Activated CD4-positive, alpha-beta T cell treated with anti-CD3 and anti-CD28 coated beads for 36 hours (primary cell): ENCODE data around the gene ANP32A. TPM values are rescaled to one million over a fixed set of nuclear protein-coding genes. Genes with fewer than 3 reads are reported as not detected.

Source experiments
- ATAC-seq: fragments of 200-7000 bp; cut with Tn5 transposase; one replicate; pipeline ENCODE4 v1.10.0; 2021; ENCODE audit warnings: mild to moderate bottlenecking, moderate library complexity
- CTCF ChIA-PET: fragments of 350-600 bp; sonication (Branson Sonifier 250); formaldehyde crosslinking; loops from one replicate; lab custom pipeline; 2021; ENCODE audit warnings: antibody characterized with exemption; lab: Charles Lee
- POLR2A ChIA-PET: fragments of 350-600 bp; sonication (Branson Sonifier 250); formaldehyde crosslinking; loops from one replicate; lab custom pipeline; 2021; ENCODE audit warnings: antibody characterized with exemption, inconsistent platforms; lab: Charles Lee
- DNase-seq: peaks from one replicate; pipeline ENCODE4 v3.0.0-alpha.2; 2020
- H3K27ac Mint-ChIP-seq: one replicate; pipeline ENCODE4 v1.8.0; 2021; ENCODE audit warnings: mixed read lengths
- H3K27me3 Mint-ChIP-seq: one replicate; pipeline ENCODE4 v1.8.0; 2021; ENCODE audit warnings: mixed read lengths
- H3K36me3 Mint-ChIP-seq: one replicate; pipeline ENCODE4 v1.8.0; 2021; ENCODE audit warnings: low read depth, mixed read lengths
- H3K4me1 Mint-ChIP-seq: one replicate; pipeline ENCODE4 v1.8.0; 2021; ENCODE audit warnings: mixed read lengths
- H3K4me3 Mint-ChIP-seq: one replicate; pipeline ENCODE4 v1.8.0; 2021; ENCODE audit warnings: mild to moderate bottlenecking, moderate library complexity, mixed read lengths
- H3K9me3 Mint-ChIP-seq: one replicate; pipeline ENCODE4 v1.8.0; 2021; ENCODE audit warnings: low read depth, mixed read lengths
- intact Hi-C, 2 experiments: fragments of 100-400 bp; cut with DNase I in 1 of 2; cut with micrococcal nuclease in 1 of 2; formaldehyde crosslinking; loops; one replicate each; pipeline versions ENCODE4 v1.14.2 to v1.15.1; 2022 to 2024; cut with DNase I, micrococcal nuclease
- total RNA-seq, 2 experiments: library from RNA; stranded (reverse); gene quantifications; one replicate each; pipeline ENCODE4 v1.2.3, GENCODE V29; 2021

The ANP32A gene
- total RNA-seq, 2 experiments from 2014 or later, result 252 to 439 TPM

DNA sequence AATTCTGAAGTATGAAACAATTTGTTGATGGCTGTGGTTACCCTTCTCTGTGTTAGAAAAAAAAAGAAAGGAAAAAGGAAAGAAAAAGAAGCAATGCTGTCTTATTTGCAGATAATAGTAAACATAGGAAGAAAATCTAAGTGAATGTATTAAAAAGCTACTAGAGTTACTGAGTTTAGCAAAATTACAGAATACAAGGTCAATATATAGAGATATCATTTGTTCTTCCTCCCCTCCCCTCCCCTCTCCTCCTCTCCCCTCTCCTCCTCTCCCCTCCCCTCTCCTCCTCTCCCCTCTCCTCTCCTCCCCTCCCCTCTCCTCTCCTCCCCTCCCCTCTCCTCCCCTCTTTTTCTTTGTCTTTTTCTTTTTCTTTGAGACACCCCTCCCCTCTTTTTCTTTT is 69.1 kb downstream of the ANP32A start:
- peaks cover 5% of the 10 kb centered on the region for H3K4me1 Mint-ChIP-seq
- no peak for DNase-seq
- no peak overlapping the region for H3K27ac Mint-ChIP-seq
- intact Hi-C loops, result no loop called here
- H3K36me3 Mint-ChIP-seq, result no peaks in the 10 kb centered on the region
- ChIA-PET POLR2A (no interaction called here), CTCF (interaction anchor here (0.6 kb wide), 1 partner anchor 1702 kb away, joined by 3 read pairs; no protein-coding TSS in a partner anchor)
- no peak for ATAC-seq
- no peaks in the 10 kb centered on the region for H3K9me3 Mint-ChIP-seq
- no peaks in the 10 kb centered on the region for H3K27me3 Mint-ChIP-seq
- no peak overlapping the region for H3K4me3 Mint-ChIP-seq

DNA sequence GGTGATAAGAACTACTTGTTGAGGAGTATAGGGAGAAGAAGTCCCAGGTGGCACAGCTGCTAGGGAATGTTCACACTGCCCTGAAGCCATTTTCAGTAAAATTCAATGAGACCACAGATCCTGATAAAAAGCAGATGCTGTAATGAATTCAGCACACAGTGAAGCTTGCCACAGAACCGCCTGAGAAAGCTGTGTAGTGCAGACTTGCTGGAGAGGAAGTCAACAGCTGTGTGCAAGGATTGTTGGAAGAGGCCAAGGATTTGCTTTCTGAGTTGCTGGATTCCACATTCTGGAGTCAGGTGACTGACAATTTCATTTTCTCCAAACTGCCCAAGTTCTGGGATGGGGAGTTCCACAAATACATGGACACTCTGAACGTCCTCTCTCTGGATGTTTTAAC is 70.9 kb downstream of the ANP32A start:
- Mint-ChIP-seq H3K27ac (no peak overlapping the region), H3K27me3 (no peaks in the 10 kb centered on the region), H3K4me1 (peaks cover 2% of the 10 kb centered on the region), H3K9me3 (no peaks in the 10 kb centered on the region), H3K36me3 (no peaks in the 10 kb centered on the region), H3K4me3 (no peak overlapping the region)
- intact Hi-C loops, result no loop called here
- POLR2A ChIA-PET, result no interaction called here
- CTCF ChIA-PET, result no interaction called here
- DNase-seq (no peak), ATAC-seq (no peak)

DNA sequence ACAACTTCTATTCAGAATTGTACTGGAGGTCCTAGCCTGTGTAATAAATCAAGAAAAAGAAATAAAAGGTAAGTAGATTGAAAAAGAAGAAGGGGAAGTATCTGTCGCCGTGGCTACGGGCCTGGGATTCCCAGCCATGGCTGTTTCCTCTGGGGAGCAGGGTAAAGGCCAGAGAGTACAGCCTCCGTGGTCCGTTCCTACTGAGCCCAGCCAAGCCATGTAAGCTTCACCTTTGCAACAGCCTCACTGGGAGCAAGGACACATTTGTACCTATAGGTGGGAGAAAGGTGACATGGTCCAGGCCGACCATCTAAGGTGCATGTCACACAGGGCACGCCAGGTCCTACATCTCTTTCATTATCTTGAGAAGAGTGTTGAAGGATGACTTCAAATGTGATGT is 71.3 kb downstream of the ANP32A start:
- Mint-ChIP-seq H3K27me3 (no peaks in the 10 kb centered on the region), H3K4me3 (no peak overlapping the region), H3K36me3 (no peaks in the 10 kb centered on the region), H3K27ac (no peak overlapping the region), H3K4me1 (no peaks in the 10 kb centered on the region), H3K9me3 (no peaks in the 10 kb centered on the region)
- DNase-seq (no peak), ATAC-seq (no peak)
- POLR2A ChIA-PET, result no interaction called here
- CTCF ChIA-PET, result no interaction called here
- intact Hi-C loops, result no loop called here

DNA sequence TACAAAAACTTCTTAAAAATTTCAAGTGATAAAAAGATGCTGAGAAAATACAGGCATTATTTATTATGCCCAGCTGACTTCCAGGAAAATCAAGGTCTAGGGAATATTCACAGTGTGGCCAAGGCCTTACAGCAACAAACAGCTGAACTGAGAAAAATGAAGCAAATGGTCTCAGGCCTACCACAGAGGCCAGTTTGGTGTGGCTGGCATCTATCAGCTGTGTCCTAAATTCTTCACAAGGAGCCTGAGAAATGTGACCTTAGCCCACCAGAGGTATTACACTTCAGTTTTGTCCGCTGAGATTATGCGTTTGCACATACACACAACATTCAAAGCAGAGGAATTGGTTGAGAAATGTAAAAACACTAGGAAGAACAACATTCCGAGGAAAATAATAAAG is 77.4 kb downstream of the ANP32A start:
- Mint-ChIP-seq H3K9me3 (no peaks in the 10 kb centered on the region), H3K36me3 (no peaks in the 10 kb centered on the region), H3K27me3 (peaks cover 2% of the 10 kb centered on the region), H3K4me1 (no peaks in the 10 kb centered on the region), H3K27ac (no peak overlapping the region), H3K4me3 (no peak overlapping the region)
- intact Hi-C loops, result no loop called here
- no peak for ATAC-seq
- ChIA-PET CTCF (no interaction called here), POLR2A (no interaction called here)
- DNase-seq, result no peak

DNA sequence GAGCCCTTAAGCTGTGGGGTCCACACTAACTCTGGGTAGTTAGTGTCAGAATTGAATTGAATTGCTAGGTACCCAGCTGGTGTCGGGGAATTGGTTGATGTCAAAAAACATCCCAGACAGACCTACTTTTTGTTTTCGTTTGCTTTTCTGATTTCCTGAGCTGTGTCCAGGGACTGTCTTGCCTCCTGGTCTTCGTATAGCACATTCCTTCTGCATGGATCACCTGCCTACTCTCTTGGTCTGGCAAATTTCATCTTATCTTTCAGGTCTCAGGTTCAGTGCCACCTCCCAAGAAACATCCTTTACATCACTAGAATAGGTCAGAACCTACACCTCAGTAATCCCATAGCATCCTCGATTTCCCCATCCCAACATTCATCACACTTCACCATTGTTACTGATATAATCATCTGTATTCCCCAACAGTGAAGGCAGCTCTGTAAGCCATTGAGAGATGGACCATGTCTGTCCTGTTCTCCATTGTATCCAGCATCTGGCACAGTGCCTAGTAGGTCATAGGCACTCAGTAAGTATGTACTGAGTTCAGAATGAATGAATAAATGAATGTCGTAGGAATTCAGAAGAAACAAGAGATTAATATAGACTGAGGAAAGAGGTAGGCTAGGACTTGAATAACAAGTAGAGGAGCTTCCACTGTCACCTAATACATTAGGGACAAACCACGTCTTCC is 81.2 kb downstream of the ANP32A start:
- POLR2A ChIA-PET, result no interaction called here
- Mint-ChIP-seq H3K36me3 (no peaks in the 10 kb centered on the region), H3K4me3 (no peak overlapping the region), H3K4me1 (no peaks in the 10 kb centered on the region), H3K27ac (no peak overlapping the region), H3K9me3 (no peaks in the 10 kb centered on the region), H3K27me3 (peaks cover 2% of the 10 kb centered on the region)
- intact Hi-C loops, result no loop called here
- ATAC-seq, result no peak
- DNase-seq, result no peak
- CTCF ChIA-PET, result interaction anchor here (0.6 to 1.6 kb wide), 2 partner anchors 13 to 66 kb away, joined by 3 to 5 read pairs; no protein-coding TSS in a partner anchor

DNA sequence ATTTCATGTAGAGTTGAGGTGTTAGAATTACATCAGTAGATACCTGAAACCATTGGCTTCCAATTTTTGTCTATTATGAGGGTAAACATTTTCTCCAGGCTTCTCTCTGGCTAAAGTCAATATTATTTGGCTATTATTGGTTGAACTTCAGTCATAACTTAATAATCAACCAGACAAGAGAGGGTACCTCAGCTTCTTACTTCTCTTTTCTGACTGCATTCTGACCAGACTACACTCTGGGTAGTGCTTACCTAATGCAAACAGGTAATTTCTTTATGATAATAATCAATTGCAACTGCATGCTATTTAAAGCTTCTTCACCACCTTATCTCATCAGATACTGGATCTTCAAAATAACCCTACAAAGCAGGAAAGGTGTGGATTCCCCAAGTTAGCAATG is 85.1 kb downstream of the ANP32A start:
- Mint-ChIP-seq H3K9me3 (no peaks in the 10 kb centered on the region), H3K4me3 (no peak overlapping the region), H3K4me1 (no peaks in the 10 kb centered on the region), H3K36me3 (no peaks in the 10 kb centered on the region), H3K27ac (no peak overlapping the region), H3K27me3 (peaks cover 2% of the 10 kb centered on the region)
- DNase-seq, result no peak
- no peak for ATAC-seq
- POLR2A ChIA-PET, result interaction anchor here (0.6 kb wide), 1 partner anchor 13 kb away, joined by 5 read pairs; no protein-coding TSS in a partner anchor
- CTCF ChIA-PET, result interaction anchor here (0.8 to 2.1 kb wide), 4 partner anchors 10 to 140 kb away, joined by 4 to 9 read pairs (median 4); no protein-coding TSS in a partner anchor
- intact Hi-C loops, result no loop called here

DNA sequence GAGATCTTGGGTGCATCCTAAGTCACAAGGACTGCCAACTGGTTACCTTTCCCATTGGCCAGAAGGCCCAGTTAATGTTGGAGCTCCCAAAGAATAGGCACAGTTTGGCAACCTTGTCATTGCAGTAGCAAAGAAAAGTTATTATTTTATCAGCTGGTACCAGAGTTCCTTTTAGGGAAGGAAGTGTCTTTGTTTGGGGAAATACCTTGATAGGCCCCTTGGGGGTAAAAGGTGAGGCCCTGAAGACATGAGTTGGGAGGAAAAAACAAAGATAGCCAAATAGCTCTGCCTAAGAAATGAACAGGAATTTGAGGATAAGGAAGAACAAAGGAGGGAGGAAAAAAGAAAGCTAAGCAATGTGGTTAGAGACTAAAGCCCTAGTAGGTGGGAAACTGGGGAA is 85.8 kb downstream of the ANP32A start:
- H3K27ac Mint-ChIP-seq, result no peak overlapping the region
- no peaks in the 10 kb centered on the region for H3K36me3 Mint-ChIP-seq
- peaks cover 2% of the 10 kb centered on the region for H3K27me3 Mint-ChIP-seq
- H3K4me1 Mint-ChIP-seq, result no peaks in the 10 kb centered on the region
- ChIA-PET CTCF (interaction anchor here (0.6 to 2.1 kb wide), 10 partner anchors 9 to 170 kb away, joined by 3 to 9 read pairs (median 4); no protein-coding TSS in a partner anchor), POLR2A (interaction anchor here (0.6 kb wide), 1 partner anchor 14 kb away, joined by 5 read pairs; no protein-coding TSS in a partner anchor)
- intact Hi-C loops, result no loop called here
- DNase-seq, result no peak
- ATAC-seq, result no peak
- H3K9me3 Mint-ChIP-seq, result no peaks in the 10 kb centered on the region
- no peak overlapping the region for H3K4me3 Mint-ChIP-seq

DNA sequence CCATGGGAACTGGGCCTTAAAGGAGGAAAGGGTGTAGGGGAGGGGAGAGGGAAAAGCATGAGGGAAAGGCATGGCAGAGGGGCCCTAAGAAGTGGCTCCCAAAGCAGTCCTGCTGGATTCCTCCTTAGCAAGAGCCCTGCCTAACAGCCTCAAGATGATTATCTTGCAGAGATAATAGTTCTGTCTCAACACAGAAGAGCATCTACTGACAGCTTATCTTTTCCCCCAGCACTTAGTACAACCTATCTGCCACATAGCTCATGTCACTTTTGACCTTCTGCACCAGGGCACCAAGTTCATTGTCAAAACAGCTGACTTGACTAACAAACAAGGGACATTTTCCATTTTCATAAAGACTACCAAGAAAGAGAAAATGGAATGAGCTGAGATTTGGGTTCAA is 86.3 kb downstream of the ANP32A start:
- no peaks in the 10 kb centered on the region for H3K9me3 Mint-ChIP-seq
- H3K4me3 Mint-ChIP-seq, result no peak overlapping the region
- no peak for ATAC-seq
- CTCF ChIA-PET, result interaction anchor here (0.6 to 2.1 kb wide), 9 partner anchors 14 to 171 kb away, joined by 3 to 9 read pairs (median 4); no protein-coding TSS in a partner anchor
- no peak for DNase-seq
- no peaks in the 10 kb centered on the region for H3K4me1 Mint-ChIP-seq
- intact Hi-C loops, result no loop called here
- H3K27ac Mint-ChIP-seq, result no peak overlapping the region
- H3K36me3 Mint-ChIP-seq, result no peaks in the 10 kb centered on the region
- POLR2A ChIA-PET, result no interaction called here
- H3K27me3 Mint-ChIP-seq, result no peaks in the 10 kb centered on the region

DNA sequence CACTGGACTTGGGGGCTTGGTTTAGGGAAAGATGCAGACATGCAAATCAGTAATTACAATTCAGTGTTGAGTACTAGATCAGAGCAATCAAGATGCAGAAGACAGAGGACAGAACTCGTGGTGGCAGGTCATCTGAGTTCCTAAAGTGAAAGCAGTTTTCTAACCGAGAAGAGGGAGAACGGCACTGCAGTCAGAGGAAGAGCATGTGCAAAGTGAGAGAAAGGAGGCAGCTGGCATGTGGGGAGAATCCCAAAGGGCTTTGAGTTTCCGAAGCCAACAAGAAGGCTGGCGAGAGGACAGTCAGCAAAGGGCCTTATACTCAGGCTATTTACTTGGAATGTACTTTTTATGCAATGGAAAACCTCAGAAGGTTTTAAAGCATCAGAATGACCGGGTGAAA is 87.0 kb downstream of the ANP32A start:
- Mint-ChIP-seq H3K36me3 (no peaks in the 10 kb centered on the region), H3K27ac (no peak overlapping the region), H3K4me1 (no peaks in the 10 kb centered on the region), H3K27me3 (no peaks in the 10 kb centered on the region), H3K4me3 (no peak overlapping the region), H3K9me3 (no peaks in the 10 kb centered on the region)
- intact Hi-C loops, result no loop called here
- DNase-seq (no peak), ATAC-seq (no peak)
- CTCF ChIA-PET, result no interaction called here
- POLR2A ChIA-PET, result no interaction called here

DNA sequence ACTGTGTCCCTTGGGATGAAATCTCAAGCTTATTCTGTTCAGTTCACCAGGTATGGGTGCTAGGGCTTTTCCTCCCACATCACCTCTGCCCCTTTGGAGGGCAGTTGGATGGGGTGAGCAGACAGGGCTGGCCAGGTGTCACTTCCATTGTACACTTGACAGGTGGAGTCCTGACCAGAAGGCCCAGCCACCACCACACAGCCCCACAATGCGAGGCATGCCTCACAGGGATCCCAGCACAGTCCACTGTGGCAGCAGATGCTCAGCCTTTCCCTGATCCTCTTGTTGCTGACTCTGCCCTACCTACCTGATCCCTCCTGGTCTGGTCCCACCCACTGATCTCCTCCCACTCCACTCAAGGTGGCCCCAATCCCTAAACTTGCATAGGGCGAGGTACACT is 88.2 kb downstream of the ANP32A start:
- CTCF ChIA-PET, result interaction anchor here (0.7 to 2.1 kb wide), 4 partner anchors 102 to 302 kb away, joined by 4 to 14 read pairs (median 5); no protein-coding TSS in a partner anchor
- POLR2A ChIA-PET, result no interaction called here
- intact Hi-C loops, result no loop called here

DNA sequence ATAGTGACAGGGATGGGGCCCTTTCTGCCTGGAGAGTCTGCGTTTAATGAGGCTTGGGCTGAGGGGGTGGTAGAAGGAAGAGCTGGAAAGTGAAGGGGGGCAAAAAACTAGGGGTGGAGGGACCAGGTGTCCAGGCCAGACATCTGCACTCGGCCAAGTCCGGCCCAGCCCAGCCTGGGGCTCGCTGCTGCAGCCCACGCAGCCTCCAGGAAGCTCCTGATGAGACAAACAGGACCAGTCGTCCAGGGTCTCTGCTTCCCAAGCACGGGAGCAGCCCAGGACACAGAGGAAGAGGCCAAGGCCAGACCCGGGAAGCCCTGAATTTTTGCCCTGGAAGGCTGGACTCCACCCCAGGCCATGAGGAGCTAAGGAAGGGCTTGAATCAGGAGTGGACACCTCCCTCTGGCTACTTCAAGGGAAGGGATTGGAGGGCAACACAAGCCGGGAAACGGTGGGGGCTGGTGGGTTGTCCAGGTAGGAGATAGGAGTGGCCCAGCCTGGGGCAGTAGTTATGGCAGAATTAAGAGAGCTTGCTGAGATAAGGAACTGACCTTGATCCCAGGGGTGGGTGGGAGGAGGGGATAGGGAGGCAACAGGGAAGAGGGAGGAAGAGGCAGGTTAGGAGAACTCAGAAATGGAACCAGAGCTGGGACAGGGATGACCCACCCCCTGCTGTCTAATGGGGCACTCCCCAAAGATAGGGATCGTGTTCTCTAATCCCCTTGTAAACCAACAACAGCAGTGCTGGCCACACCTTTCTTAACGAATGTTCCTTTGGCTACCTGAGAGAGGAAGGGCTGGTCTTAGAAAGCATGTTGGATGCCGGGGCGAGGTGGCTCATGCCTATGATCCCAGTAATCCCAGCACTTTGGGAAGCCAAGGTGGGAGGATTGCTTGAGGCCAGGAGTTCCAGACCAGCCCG is 89.5 kb downstream of the ANP32A start:
- ATAC-seq (no peak), DNase-seq (no peak)
- no peak overlapping the region for H3K4me3 Mint-ChIP-seq
- no peaks in the 10 kb centered on the region for H3K36me3 Mint-ChIP-seq
- POLR2A ChIA-PET, result no interaction called here
- no peak overlapping the region for H3K27ac Mint-ChIP-seq
- H3K9me3 Mint-ChIP-seq, result no peaks in the 10 kb centered on the region
- H3K4me1 Mint-ChIP-seq, result no peaks in the 10 kb centered on the region
- peaks cover 2% of the 10 kb centered on the region for H3K27me3 Mint-ChIP-seq
- CTCF ChIA-PET, result interaction anchor here (0.7 to 2.1 kb wide), 6 partner anchors 103 to 303 kb away, joined by 3 to 14 read pairs (median 4); no protein-coding TSS in a partner anchor
- intact Hi-C loops, result loop anchor here (1.0 to 2.0 kb wide), 4 partner anchors 98 to 194 kb away; no protein-coding TSS in a partner anchor

More for the DNA sequence above, 88.2 kb downstream of the ANP32A start:
- Mint-ChIP-seq H3K9me3 (no peaks in the 10 kb centered on the region), H3K4me3 (no peak overlapping the region), H3K36me3 (no peaks in the 10 kb centered on the region), H3K27me3 (no peaks in the 10 kb centered on the region), H3K27ac (no peak overlapping the region), H3K4me1 (no peaks in the 10 kb centered on the region)
- ATAC-seq, result no peak
- no peak for DNase-seq
